Measurements from ENCODE around the gene NRXN3. TPM values are rescaled to one million over a fixed set of nuclear protein-coding genes. Genes with fewer than 3 reads are reported as not detected.

NRXN3 gene
- total RNA-seq, 1 donor from 2014 or later = 1.6 TPM

DNA sequence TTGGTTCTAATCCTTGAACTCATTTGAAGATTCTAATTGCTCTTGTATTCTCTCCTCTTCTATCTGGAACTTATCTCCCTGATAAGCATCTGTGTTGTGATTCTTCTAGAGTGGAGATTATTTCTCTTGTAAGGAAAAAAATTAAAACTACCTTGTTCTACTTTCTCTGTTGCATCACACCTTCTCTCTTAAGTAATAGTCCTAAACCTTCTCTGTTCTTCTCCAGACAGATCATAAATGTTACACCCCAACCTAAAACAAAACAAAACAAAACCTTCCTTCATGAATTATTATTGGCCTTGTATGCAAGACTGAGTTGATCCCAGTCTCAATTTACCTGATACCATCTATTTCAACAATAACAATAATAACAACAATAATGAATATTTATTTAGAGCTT is 1429.1 kb downstream of the NRXN3 start:
- no peak for DNase-seq (ENCODE audit: low read depth)
- no peak for TF ChIP-seq CTCF (IDR thresholded peaks at IDR 0.05; ENCODE audit: insufficient read depth, low read length, poor library complexity, severe bottlenecking)
- Histone ChIP-seq H3K36me3 (ENCODE audit: control insufficient read depth, insufficient read depth, low read length) (no peaks in the 10 kb centered on the region), H3K4me3 (ENCODE audit: low read depth, low read length) (no peak overlapping the region), H3K27me3 (ENCODE audit: control insufficient read depth, insufficient read depth, low read length) (no peaks in the 10 kb centered on the region)

DNA sequence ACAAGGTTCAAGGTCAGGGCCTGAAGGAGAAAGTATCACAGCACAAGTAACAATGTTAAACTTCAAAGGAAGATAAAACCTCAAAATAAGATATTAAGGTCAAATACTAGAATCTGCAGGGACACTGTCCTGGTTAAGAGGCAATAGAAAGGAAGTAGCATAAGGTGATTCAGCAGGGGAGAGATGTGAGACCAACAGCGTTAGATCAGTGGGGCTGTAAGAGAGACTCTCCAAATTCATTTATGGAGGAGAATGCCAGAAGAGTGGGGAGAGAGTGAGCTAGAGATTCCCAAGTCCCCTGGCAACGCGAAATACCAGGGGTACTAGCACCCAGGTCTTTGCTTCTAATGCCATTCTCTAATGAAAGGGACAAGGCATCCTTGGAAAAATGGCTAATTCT is 1430.2 kb downstream of the NRXN3 start:
- no peak overlapping the region for H3K4me3 ChIP-seq (ENCODE audit: low read depth, low read length)
- TF ChIP-seq CTCF (IDR thresholded peaks at IDR 0.05; ENCODE audit: insufficient read depth, low read length, poor library complexity, severe bottlenecking) = no peak
- DNase-seq (ENCODE audit: low read depth) = no peak

DNA sequence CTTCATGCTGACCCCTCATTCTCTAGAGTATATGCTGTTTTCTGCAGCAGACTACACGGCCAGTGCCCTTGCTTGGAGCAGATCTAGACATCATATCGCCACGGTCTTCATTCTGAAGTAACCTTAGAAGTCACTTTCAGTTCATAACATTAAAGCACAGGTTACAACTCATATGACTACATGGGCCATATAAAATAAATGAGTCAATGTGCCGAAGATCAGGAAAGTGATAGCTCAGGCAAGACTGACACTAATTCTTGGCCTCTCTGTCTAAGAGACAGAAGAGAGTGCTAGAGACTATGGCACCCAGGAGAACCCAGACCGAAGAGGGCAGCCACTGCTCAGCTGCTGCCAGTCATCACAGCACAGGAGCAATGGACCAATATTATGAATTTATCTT is 1431.4 kb downstream of the NRXN3 start:
- DNase-seq (ENCODE audit: low read depth) = no peak
- Histone ChIP-seq H3K27me3 (ENCODE audit: control insufficient read depth, insufficient read depth, low read length) (no peaks in the 10 kb centered on the region), H3K4me3 (ENCODE audit: low read depth, low read length) (no peak overlapping the region), H3K36me3 (ENCODE audit: control insufficient read depth, insufficient read depth, low read length) (no peaks in the 10 kb centered on the region)
- no peak for TF ChIP-seq CTCF (IDR thresholded peaks at IDR 0.05; ENCODE audit: insufficient read depth, low read length, poor library complexity, severe bottlenecking)

More for the DNA sequence above, 1430.2 kb downstream of the NRXN3 start:
- Histone ChIP-seq H3K36me3 (ENCODE audit: control insufficient read depth, insufficient read depth, low read length) (no peaks in the 10 kb centered on the region), H3K27me3 (ENCODE audit: control insufficient read depth, insufficient read depth, low read length) (no peaks in the 10 kb centered on the region)

DNA sequence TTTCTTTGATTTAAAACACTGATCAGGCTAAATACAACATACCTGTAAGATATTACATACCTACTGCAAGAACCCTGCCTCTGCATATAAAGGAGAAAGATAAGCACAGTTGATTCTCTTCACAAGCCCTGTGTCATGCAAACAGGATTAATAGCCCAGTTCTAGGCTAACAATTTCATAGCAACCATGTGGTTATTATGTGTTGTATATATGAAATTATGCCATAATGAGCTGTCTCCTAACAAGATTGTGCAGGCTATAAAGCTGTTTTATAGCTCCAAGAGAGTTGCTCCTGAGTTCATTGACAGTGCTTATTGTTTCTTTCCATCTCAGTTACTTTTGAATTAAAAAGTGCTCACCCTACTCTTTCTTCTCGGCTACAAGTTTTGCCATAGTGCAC is 1431.9 kb downstream of the NRXN3 start:
- TF ChIP-seq CTCF (IDR thresholded peaks at IDR 0.05; ENCODE audit: insufficient read depth, low read length, poor library complexity, severe bottlenecking) = no peak
- Histone ChIP-seq H3K4me3 (ENCODE audit: low read depth, low read length) (no peak overlapping the region), H3K36me3 (ENCODE audit: control insufficient read depth, insufficient read depth, low read length) (no peaks in the 10 kb centered on the region), H3K27me3 (ENCODE audit: control insufficient read depth, insufficient read depth, low read length) (no peaks in the 10 kb centered on the region)
- DNase-seq (ENCODE audit: low read depth) = no peak

DNA sequence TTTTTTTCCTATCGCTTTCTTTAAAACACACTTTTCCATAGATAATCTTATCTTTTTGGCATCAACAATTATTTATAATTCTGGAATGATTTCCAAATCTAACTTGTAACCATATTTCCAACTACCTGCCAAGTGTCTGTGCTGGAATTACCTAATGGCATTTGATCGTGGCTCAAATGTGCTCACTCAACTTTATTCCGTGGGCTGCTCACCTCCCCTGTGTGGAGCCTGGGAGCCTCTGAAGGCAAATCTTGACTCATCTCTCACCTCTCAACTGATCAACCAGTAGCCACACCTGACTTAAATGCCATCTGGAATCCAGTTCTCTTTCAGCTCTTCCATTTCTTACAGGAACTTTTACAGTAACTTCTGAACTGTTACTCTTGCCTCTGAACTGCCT is 1432.6 kb downstream of the NRXN3 start:
- Histone ChIP-seq H3K27me3 (ENCODE audit: control insufficient read depth, insufficient read depth, low read length) (no peaks in the 10 kb centered on the region), H3K36me3 (ENCODE audit: control insufficient read depth, insufficient read depth, low read length) (no peaks in the 10 kb centered on the region), H3K4me3 (ENCODE audit: low read depth, low read length) (no peak overlapping the region)
- TF ChIP-seq CTCF (IDR thresholded peaks at IDR 0.05; ENCODE audit: insufficient read depth, low read length, poor library complexity, severe bottlenecking) = no peak
- DNase-seq (ENCODE audit: low read depth) = no peak

DNA sequence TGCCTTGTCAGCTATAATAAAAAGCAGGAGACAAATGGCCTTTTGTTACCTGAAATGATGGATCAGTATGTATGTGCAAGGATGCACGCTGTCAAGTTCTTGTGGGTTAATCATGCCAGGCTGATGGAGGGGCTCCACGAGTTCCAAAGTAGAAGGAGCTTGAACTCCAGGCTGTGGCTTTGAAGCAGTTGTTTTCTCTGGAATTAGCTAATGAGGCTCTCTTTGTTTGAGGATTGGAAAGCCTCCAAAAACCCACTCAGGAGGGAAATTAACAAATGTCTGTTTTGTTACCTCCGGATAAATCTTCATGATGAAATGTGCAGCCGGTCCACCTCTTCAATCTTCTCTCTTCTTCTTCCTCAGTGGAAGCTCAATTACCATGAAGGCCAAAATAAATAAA is 1435.7 kb downstream of the NRXN3 start:
- no peak for DNase-seq (ENCODE audit: low read depth)
- no peak overlapping the region for H3K4me3 ChIP-seq (ENCODE audit: low read depth, low read length)
- H3K27me3 ChIP-seq (ENCODE audit: control insufficient read depth, insufficient read depth, low read length) = no peaks in the 10 kb centered on the region
- H3K36me3 ChIP-seq (ENCODE audit: control insufficient read depth, insufficient read depth, low read length) = no peaks in the 10 kb centered on the region
- no peak for TF ChIP-seq CTCF (IDR thresholded peaks at IDR 0.05; ENCODE audit: insufficient read depth, low read length, poor library complexity, severe bottlenecking)
